Measurements from ENCODE around the gene LARGE1.

DNA sequence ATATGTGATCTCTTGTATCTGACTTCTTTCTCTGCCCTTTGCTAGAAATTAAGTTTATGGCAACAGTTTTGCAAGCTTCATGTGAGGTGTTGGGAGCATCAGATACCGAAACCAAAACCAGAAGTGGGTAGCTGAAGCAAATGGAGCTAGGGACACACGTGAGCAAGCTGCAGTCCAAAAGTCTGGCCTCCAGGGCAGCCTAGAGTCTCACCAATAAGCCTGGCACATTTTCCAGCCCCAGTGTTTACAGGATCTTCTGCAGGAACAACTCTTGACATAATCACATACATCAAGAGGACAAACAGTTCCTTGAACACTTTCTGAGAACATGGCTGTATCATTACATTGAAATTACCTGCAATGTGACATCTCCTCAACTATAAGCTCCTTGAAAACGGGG lies 114.1 kb downstream of the LARGE1 start:
- TF ChIP-seq ZBTB1 (CRISPR knock-in tag; IDR thresholded peaks at IDR 0.05; ENCODE audit: borderline replicate concordance): no peak
- TF ChIP-seq, protein P1, sequence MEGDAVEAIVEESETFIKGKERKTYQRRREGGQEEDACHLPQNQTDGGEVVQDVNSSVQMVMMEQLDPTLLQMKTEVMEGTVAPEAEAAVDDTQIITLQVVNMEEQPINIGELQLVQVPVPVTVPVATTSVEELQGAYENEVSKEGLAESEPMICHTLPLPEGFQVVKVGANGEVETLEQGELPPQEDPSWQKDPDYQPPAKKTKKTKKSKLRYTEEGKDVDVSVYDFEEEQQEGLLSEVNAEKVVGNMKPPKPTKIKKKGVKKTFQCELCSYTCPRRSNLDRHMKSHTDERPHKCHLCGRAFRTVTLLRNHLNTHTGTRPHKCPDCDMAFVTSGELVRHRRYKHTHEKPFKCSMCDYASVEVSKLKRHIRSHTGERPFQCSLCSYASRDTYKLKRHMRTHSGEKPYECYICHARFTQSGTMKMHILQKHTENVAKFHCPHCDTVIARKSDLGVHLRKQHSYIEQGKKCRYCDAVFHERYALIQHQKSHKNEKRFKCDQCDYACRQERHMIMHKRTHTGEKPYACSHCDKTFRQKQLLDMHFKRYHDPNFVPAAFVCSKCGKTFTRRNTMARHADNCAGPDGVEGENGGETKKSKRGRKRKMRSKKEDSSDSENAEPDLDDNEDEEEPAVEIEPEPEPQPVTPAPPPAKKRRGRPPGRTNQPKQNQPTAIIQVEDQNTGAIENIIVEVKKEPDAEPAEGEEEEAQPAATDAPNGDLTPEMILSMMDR (CRISPR knock-in tag; IDR thresholded peaks at IDR 0.05): no peak
- TF ChIP-seq, protein P2, sequence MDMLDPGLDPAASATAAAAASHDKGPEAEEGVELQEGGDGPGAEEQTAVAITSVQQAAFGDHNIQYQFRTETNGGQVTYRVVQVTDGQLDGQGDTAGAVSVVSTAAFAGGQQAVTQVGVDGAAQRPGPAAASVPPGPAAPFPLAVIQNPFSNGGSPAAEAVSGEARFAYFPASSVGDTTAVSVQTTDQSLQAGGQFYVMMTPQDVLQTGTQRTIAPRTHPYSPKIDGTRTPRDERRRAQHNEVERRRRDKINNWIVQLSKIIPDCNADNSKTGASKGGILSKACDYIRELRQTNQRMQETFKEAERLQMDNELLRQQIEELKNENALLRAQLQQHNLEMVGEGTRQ (IDR thresholded peaks at IDR 0.05; ENCODE audit: low read depth, low read length): no peak
- TF ChIP-seq, protein P2 (CRISPR knock-in tag; IDR thresholded peaks at IDR 0.05; ENCODE audit: borderline replicate concordance): no peak
- no peak for TF ChIP-seq SMC3 (IDR thresholded peaks at IDR 0.05; ENCODE audit: low read length)
- TF ChIP-seq ZNF121 (CRISPR knock-in tag; IDR thresholded peaks at IDR 0.05): no peak
- TF ChIP-seq, protein P3, sequence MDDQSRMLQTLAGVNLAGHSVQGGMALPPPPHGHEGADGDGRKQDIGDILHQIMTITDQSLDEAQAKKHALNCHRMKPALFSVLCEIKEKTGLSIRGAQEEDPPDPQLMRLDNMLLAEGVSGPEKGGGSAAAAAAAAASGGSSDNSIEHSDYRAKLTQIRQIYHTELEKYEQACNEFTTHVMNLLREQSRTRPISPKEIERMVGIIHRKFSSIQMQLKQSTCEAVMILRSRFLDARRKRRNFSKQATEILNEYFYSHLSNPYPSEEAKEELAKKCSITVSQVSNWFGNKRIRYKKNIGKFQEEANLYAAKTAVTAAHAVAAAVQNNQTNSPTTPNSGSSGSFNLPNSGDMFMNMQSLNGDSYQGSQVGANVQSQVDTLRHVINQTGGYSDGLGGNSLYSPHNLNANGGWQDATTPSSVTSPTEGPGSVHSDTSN (CRISPR knock-in tag; IDR thresholded peaks at IDR 0.05; ENCODE audit: borderline replicate concordance): no peak
- TF ChIP-seq FOSL2 (CRISPR knock-in tag; IDR thresholded peaks at IDR 0.05): no peak
- TF ChIP-seq KLF11 (CRISPR knock-in tag; IDR thresholded peaks at IDR 0.05): no peak
